GM10266 (cell line): ENCODE measurements around the gene PLPPR4.

Experiments
- DNase-seq: peaks from one replicate; pipeline ENCODE4 v3.0.0; 2012; ENCODE audit errors: extremely low spot score
- TF ChIP-seq, protein P1 (sequence below): IDR thresholded peaks from 2 replicates; pipeline ENCODE4 v1.5.1; 2012; ENCODE audit warnings: mild to moderate bottlenecking, low read depth; ENCODE audit not compliant: control insufficient read depth, insufficient read depth; ENCODE audit errors: missing control alignments

The PLPPR4 gene, protein sequence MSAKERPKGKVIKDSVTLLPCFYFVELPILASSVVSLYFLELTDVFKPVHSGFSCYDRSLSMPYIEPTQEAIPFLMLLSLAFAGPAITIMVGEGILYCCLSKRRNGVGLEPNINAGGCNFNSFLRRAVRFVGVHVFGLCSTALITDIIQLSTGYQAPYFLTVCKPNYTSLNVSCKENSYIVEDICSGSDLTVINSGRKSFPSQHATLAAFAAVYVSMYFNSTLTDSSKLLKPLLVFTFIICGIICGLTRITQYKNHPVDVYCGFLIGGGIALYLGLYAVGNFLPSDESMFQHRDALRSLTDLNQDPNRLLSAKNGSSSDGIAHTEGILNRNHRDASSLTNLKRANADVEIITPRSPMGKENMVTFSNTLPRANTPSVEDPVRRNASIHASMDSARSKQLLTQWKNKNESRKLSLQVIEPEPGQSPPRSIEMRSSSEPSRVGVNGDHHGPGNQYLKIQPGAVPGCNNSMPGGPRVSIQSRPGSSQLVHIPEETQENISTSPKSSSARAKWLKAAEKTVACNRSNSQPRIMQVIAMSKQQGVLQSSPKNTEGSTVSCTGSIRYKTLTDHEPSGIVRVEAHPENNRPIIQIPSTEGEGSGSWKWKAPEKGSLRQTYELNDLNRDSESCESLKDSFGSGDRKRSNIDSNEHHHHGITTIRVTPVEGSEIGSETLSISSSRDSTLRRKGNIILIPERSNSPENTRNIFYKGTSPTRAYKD

DNA sequence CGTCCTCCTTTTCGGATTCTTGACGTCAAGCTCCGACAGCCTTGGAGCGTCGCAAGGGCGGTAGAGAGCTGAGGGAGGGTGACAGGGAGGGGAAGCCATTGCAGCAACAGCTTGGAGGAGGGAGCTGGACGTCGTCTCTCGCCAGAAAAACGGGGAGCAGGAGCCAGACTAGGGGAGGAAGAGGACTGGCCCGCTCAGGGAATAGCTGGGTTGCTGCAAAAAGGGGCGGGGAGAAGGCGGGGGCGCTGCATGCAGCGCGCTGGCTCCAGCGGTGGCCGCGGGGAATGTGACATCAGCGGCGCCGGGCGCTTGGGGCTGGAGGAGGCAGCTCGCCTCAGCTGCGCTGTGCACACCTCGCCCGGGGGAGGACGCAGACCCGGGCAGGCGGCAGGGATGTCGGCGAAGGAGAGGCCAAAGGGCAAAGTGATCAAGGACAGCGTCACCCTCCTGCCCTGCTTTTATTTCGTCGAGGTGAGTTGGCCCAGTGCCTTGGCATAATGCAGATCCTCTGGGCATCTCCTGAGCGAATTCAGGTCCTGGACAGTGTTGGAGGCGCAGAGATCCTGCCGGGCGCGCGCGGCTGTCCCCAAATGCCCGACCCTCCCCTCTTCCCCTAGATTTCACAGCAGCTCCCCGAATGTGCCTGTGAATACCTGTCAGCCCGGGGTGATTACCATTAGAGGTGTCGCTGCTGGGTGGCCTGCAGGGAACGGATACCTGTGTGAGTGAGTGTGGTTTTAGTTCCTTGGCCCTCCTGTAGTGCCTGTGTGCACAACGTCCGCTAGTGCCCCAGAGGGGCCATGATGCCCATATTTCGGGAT lies at the start of gene PLPPR4:
Gene PLPPR4, plus strand, starts transcription at position 292 of the 821 bp plus-strand sequence. Its CDS starts 102 bp downstream, at position 394.
- no peak for DNase-seq
- TF ChIP-seq, protein P1, sequence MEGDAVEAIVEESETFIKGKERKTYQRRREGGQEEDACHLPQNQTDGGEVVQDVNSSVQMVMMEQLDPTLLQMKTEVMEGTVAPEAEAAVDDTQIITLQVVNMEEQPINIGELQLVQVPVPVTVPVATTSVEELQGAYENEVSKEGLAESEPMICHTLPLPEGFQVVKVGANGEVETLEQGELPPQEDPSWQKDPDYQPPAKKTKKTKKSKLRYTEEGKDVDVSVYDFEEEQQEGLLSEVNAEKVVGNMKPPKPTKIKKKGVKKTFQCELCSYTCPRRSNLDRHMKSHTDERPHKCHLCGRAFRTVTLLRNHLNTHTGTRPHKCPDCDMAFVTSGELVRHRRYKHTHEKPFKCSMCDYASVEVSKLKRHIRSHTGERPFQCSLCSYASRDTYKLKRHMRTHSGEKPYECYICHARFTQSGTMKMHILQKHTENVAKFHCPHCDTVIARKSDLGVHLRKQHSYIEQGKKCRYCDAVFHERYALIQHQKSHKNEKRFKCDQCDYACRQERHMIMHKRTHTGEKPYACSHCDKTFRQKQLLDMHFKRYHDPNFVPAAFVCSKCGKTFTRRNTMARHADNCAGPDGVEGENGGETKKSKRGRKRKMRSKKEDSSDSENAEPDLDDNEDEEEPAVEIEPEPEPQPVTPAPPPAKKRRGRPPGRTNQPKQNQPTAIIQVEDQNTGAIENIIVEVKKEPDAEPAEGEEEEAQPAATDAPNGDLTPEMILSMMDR = no peak

- TF ChIP-seq, protein P1 = no peak
- no peak for DNase-seq
These were observed 47.3 kb upstream of the PLPPR4 start for GRCh38 chr1:99216956-99217355.

GRCh38 chr1:99217599-99217998 lies 46.7 kb upstream of the PLPPR4 start:
- TF ChIP-seq, protein P1 = no peak
- DNase-seq = no peak

GRCh38 chr1:99218572-99218971 lies 45.7 kb upstream of the PLPPR4 start:
- TF ChIP-seq, protein P1 = no peak
- DNase-seq = no peak

- TF ChIP-seq, protein P1 = no peak
- no peak for DNase-seq
These were observed 45.3 kb upstream of the PLPPR4 start for GRCh38 chr1:99218999-99219398.

DNA sequence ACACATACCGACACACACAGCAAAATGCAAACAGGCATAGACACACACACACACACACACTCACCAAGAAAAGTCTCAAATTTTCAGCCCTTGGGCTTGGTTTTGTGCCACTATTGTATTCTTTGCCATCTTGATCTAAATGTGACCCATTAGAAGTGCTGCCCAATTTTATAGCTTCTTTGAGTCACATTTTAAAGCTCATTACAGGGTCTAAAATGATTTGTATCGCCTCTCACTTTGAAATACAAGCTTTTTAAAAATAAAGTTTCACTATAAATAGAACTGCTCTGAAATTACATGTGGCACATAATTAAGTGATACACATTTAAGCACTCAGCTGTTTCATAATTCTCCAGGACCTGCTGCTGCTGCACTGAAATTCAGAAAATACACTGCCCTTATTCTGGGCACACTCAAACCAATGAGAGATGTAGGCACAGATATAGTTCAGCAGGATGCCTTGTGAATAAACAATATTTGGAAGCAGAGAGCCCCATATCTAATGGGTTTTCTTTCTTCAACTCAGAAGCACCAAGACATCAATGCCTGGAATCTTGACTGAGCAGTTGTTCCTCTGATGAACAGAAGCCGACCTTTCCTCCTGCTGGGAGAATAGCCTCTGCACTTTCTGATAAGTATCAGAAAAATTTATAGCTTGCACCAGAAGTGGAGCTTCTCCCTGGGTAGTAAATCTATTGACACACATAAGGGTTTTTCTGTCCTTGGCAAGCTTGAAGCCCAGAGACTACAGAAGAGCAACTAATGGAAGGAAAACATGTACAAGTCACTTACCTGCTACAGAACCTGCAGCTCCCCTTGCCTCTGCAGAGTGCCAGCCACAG lies 37.0 kb upstream of the PLPPR4 start:
- TF ChIP-seq, protein P1 = no peak
- DNase-seq = no peak
